HepG2 (cell line): ENCODE data around the gene CNBD2. TPM values are rescaled to one million over a fixed set of nuclear protein-coding genes. Genes with fewer than 3 reads are reported as not detected.

ENCODE experiments used
- EZH2 ChIP-seq: conservative IDR thresholded peaks from 2 replicates; pipeline ENCODE4 v1.6.1; 2012; ENCODE audit warnings: mild to moderate bottlenecking, low read depth, low read length, moderate library complexity
- FOSL1 ChIP-seq: sonication (generic); formaldehyde crosslinking; IDR thresholded peaks from 2 replicates; pipeline ENCODE4 v1.9.0; 2021; ENCODE audit warnings: missing genetic modification reagents, borderline replicate concordance
- HOXA3 ChIP-seq: sonication (generic); formaldehyde crosslinking; IDR thresholded peaks from 2 replicates; pipeline ENCODE4 v1.5.0; 2020; ENCODE audit warnings: missing genetic modification reagents
- MAZ ChIP-seq, 2 experiments: sonication (generic) in 1 of 2; formaldehyde crosslinking in 1 of 2; IDR thresholded peaks; 2 replicates each; pipeline versions ENCODE4 v1.5.0 to v1.6.1; 2012 to 2020; ENCODE audit warnings: low read depth in 2 of 2, mild to moderate bottlenecking in 2 of 2, borderline replicate concordance in 1 of 2, improper control_type of control experiment in 1 of 2, low read length in 1 of 2, missing genetic modification reagents in 1 of 2, moderate library complexity in 1 of 2
- PBX3 ChIP-seq: sonication (generic); formaldehyde crosslinking; IDR thresholded peaks from 2 replicates; pipeline ENCODE4 v1.8.1; 2023; ENCODE audit warnings: missing genetic modification reagents, inconsistent platforms, borderline replicate concordance
- SRSF1 ChIP-seq: fragments of 200-400 bp; formaldehyde crosslinking; optimal IDR thresholded peaks from 2 replicates; pipeline ENCODE3; 2017; ENCODE audit warnings: mild to moderate bottlenecking, low read depth, low read length, moderate library complexity
- SYNCRIP ChIP-seq: fragments of 200-400 bp; formaldehyde crosslinking; IDR thresholded peaks from 2 replicates; pipeline ENCODE4 v1.6.1; 2018; ENCODE audit warnings: mild to moderate bottlenecking, low read depth, low read length; ENCODE audit not compliant: insufficient read depth
- TARDBP ChIP-seq: sonication (generic); formaldehyde crosslinking; IDR thresholded peaks from 2 replicates; pipeline ENCODE4 v1.8.0; 2022; ENCODE audit warnings: mild to moderate bottlenecking, missing genetic modification reagents
- ZFX ChIP-seq: sonication (generic); formaldehyde crosslinking; IDR thresholded peaks from 2 replicates; pipeline ENCODE4 v1.4.0; 2020; ENCODE audit warnings: mild to moderate bottlenecking, low read depth, missing genetic modification reagents, moderate library complexity
- ZNF20 ChIP-seq: sonication (generic); formaldehyde crosslinking; IDR thresholded peaks from 2 replicates; pipeline ENCODE4 v1.4.0; 2020; ENCODE audit warnings: mild to moderate bottlenecking, moderate library complexity, missing genetic modification reagents
- ZNF263 ChIP-seq: sonication (generic); formaldehyde crosslinking; IDR thresholded peaks from 2 replicates; pipeline ENCODE4 v1.4.0; 2020; ENCODE audit warnings: missing genetic modification reagents
- ZNF44 ChIP-seq: sonication (generic); formaldehyde crosslinking; IDR thresholded peaks from 2 replicates; pipeline ENCODE4 v1.5.1; 2020; ENCODE audit warnings: mild to moderate bottlenecking, missing genetic modification reagents
- ZNF543 ChIP-seq: sonication (generic); formaldehyde crosslinking; IDR thresholded peaks from 2 replicates; pipeline ENCODE4 v1.4.0; 2020; ENCODE audit warnings: mild to moderate bottlenecking, missing genetic modification reagents
- ZNF687 ChIP-seq: sonication (generic); formaldehyde crosslinking; IDR thresholded peaks from 2 replicates; pipeline ENCODE4 v1.5.1; 2020; ENCODE audit warnings: mild to moderate bottlenecking, missing genetic modification reagents, moderate library complexity
- ZNF766 ChIP-seq: sonication (generic); formaldehyde crosslinking; IDR thresholded peaks from 2 replicates; pipeline ENCODE4 v1.5.0; 2020; ENCODE audit warnings: missing genetic modification reagents, borderline replicate concordance
- ZNF792 ChIP-seq: IDR thresholded peaks from 2 replicates; pipeline ENCODE4 v1.6.1; 2016
- polyA plus RNA-seq, 8 experiments: library from polyadenylated mRNA; depleted of rRNA in 3 of 8; stranded (reverse) in 7 of 8; unstranded in 1 of 8; fragments of >200 nt; fragmentation: Illumina TruSeq in 4 of 8; extraction: Trizol in 4 of 8; gene quantifications; 2 replicates each; pipeline versions ENCODE4 v1.2.1 to v1.2.3, GENCODE V29; 2011 to 2016; ENCODE audit warnings: low read depth in 4 of 8, missing spikeins in 1 of 8, mixed read lengths in 1 of 8; ENCODE audit not compliant: insufficient read depth in 1 of 8
- total RNA-seq, 5 experiments: library from RNA; depleted of rRNA; stranded (reverse); fragments of >200 nt; fragmentation: Illumina TruSeq; extraction: Trizol; gene quantifications; 2 replicates each; pipeline ENCODE4 v1.2.3, GENCODE V29; 2016; ENCODE audit warnings: low read depth in 1 of 5
- TF ChIP-seq, protein P1 (sequence below): sonication (generic); formaldehyde crosslinking; IDR thresholded peaks from 2 replicates; pipeline ENCODE4 v1.9.0; 2022; ENCODE audit warnings: missing genetic modification reagents, mild to moderate bottlenecking, borderline replicate concordance
- TF ChIP-seq, protein P2 (sequence below): sonication (generic); formaldehyde crosslinking; IDR thresholded peaks from 2 replicates; pipeline ENCODE4 v1.5.1; 2020; ENCODE audit warnings: missing genetic modification reagents, mild to moderate bottlenecking, borderline replicate concordance

CNBD2 gene
- total and polyA plus RNA-seq, 2 of the 13 experiments (the other 11 are each of a cell fraction or from before 2014, with no cell fraction given) = 12.4 to 22.8 TPM

- TF ChIP-seq PBX3 (no peak; the same call in 1 of the 2 replicates), ZFX (CRISPR knock-in tag) (peak; percentile 98), TARDBP (CRISPR knock-in tag) (peak; percentile 100), SYNCRIP (no peak), ZNF543 (peak; percentile 99), ZNF20 (CRISPR knock-in tag) (peak; percentile 50; the same call in 1 of the 2 replicates), ZNF44 (CRISPR knock-in tag) (peak; percentile 97; the same call in 1 of the 2 replicates), ZNF263 (no peak; the same call in 1 of the 2 replicates), HOXA3 (CRISPR knock-in tag) (peak; percentile 92), EZH2 (no peak), ZNF766 (CRISPR knock-in tag) (peak; percentile 82), ZNF792 (CRISPR knock-in tag) (peak; percentile 95), MAZ (IDR thresholded peaks at IDR 0.05; ENCODE audit: borderline replicate concordance, low read depth, low read length) (peak; percentile 97), MAZ (CRISPR knock-in tag; IDR thresholded peaks at IDR 0.05; ENCODE audit: low read depth) (peak; percentile 99), ZNF687 (CRISPR knock-in tag) (peak; percentile 88), SRSF1 (peak; percentile 90), FOSL1 (CRISPR knock-in tag) (peak; percentile 32; the same call in 1 of the 2 replicates)
- TF ChIP-seq, protein P1, sequence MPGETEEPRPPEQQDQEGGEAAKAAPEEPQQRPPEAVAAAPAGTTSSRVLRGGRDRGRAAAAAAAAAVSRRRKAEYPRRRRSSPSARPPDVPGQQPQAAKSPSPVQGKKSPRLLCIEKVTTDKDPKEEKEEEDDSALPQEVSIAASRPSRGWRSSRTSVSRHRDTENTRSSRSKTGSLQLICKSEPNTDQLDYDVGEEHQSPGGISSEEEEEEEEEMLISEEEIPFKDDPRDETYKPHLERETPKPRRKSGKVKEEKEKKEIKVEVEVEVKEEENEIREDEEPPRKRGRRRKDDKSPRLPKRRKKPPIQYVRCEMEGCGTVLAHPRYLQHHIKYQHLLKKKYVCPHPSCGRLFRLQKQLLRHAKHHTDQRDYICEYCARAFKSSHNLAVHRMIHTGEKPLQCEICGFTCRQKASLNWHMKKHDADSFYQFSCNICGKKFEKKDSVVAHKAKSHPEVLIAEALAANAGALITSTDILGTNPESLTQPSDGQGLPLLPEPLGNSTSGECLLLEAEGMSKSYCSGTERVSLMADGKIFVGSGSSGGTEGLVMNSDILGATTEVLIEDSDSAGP (CRISPR knock-in tag) = peak; percentile 93
- TF ChIP-seq, protein P2, sequence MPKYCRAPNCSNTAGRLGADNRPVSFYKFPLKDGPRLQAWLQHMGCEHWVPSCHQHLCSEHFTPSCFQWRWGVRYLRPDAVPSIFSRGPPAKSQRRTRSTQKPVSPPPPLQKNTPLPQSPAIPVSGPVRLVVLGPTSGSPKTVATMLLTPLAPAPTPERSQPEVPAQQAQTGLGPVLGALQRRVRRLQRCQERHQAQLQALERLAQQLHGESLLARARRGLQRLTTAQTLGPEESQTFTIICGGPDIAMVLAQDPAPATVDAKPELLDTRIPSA (CRISPR knock-in tag) = peak; percentile 95
Measured at GRCh38 chr20:36050436-36051317, 82.3 kb downstream of the CNBD2 start (continued).
